B cell (primary cell): ENCODE measurements around the gene WDR76. TPM values are rescaled to one million over a fixed set of nuclear protein-coding genes. Genes with fewer than 3 reads are reported as not detected.

Experiments used
- ATAC-seq: fragments of 200-7000 bp; cut with Tn5 transposase; one replicate; pipeline ENCODE4 v1.10.0; 2021; ENCODE audit warnings: low read depth, mild to moderate bottlenecking, moderate number of reproducible peaks, moderate library complexity
- CTCF ChIA-PET: fragments of 350-600 bp; sonication (Branson Sonifier 250); formaldehyde crosslinking; loops from one replicate; lab custom pipeline; 2021; ENCODE audit warnings: antibody characterized with exemption, inconsistent platforms; lab: Charles Lee
- POLR2A ChIA-PET: fragments of 350-600 bp; sonication (Branson Sonifier 250); formaldehyde crosslinking; loops from one replicate; lab custom pipeline; 2021; ENCODE audit warnings: antibody characterized with exemption; lab: Charles Lee
- DNase-seq: peaks from one replicate; pipeline ENCODE4 v3.0.0; 2013
- H2AFZ ChIP-seq: 2 replicates; pipeline ENCODE4 v1.6.1; 2012; ENCODE audit warnings: mild to moderate bottlenecking, low read depth, low read length; ENCODE audit not compliant: insufficient read depth, poor library complexity, severe bottlenecking
- H3K27ac ChIP-seq, 2 donors: 1 replicate in 1 of 2; 2 replicates in 1 of 2; pipeline ENCODE4 v1.5.1; 2012 to 2013; ENCODE audit warnings: low read length in 2 of 2, mild to moderate bottlenecking in 2 of 2, moderate library complexity in 1 of 2
- H3K27me3 ChIP-seq, 4 experiments: fragments of 200-600 bp in 1 of 4; sonication (generic) in 1 of 4; replicated peaks in 1 of 4; 1 replicate in 2 of 4; 2 replicates in 2 of 4; pipeline versions ENCODE4 v1.6.1 to v1.7.0; 2013 to 2016; ENCODE audit warnings: low read length in 3 of 4, mild to moderate bottlenecking in 2 of 4, mixed read lengths in 1 of 4, moderate library complexity in 1 of 4; ENCODE audit not compliant: insufficient read depth in 4 of 4, control insufficient read depth in 3 of 4; ENCODE audit errors: control extremely low read depth in 1 of 4
- H3K36me3 ChIP-seq, 2 experiments: replicated peaks in 1 of 2; 1 replicate in 1 of 2; 2 replicates in 1 of 2; pipeline versions ENCODE4 v1.6.1 to v1.7.1; 2013; ENCODE audit warnings: low read length in 1 of 2; ENCODE audit not compliant: insufficient read depth in 2 of 2, control insufficient read depth in 1 of 2; ENCODE audit errors: control extremely low read depth in 1 of 2, extremely low read depth in 1 of 2
- H3K4me1 ChIP-seq, 2 donors: fragments of 200-600 bp in 1 of 2; sonication (generic) in 1 of 2; 1 replicate in 1 of 2; 2 replicates in 1 of 2; pipeline versions ENCODE4 v1.5.1 to v1.6.1; 2013 to 2017; ENCODE audit warnings: low read length in 2 of 2; ENCODE audit not compliant: control insufficient read depth in 2 of 2, insufficient read depth in 2 of 2
- H3K4me2 ChIP-seq: replicated peaks from 2 replicates; pipeline ENCODE3; 2012; ENCODE audit warnings: mild to moderate bottlenecking, low read depth, low read length; ENCODE audit not compliant: poor library complexity, severe bottlenecking
- H3K4me3 ChIP-seq, 5 experiments: fragments of 200-600 bp in 1 of 5; sonication (generic) in 1 of 5; 1 replicate in 3 of 5; 2 replicates in 2 of 5; pipeline versions ENCODE4 v1.5.1 to v1.7.0; 2011 to 2016; ENCODE audit warnings: low read length in 4 of 5, mild to moderate bottlenecking in 4 of 5, low read depth in 2 of 5, control low read depth in 1 of 5, moderate library complexity in 1 of 5; ENCODE audit not compliant: insufficient read depth in 1 of 5; ENCODE audit errors: control extremely low read depth in 1 of 5, extremely low read depth in 1 of 5
- H3K79me2 ChIP-seq: fragments of 200-600 bp; sonication (generic); one replicate; pipeline ENCODE4 v1.6.0; 2016; ENCODE audit warnings: low read length; ENCODE audit not compliant: control insufficient read depth, insufficient read depth
- H3K9ac ChIP-seq: fragments of 200-600 bp; sonication (generic); 2 replicates; pipeline ENCODE4 v1.6.1; 2017; ENCODE audit warnings: mild to moderate bottlenecking, low read length, moderate library complexity
- H3K9me3 ChIP-seq, 3 donors: one replicate each; pipeline versions ENCODE4 v1.6.1 to v1.7.1; 2013; ENCODE audit warnings: low read length in 2 of 3; ENCODE audit not compliant: control insufficient read depth in 2 of 3, insufficient read depth in 1 of 3; ENCODE audit errors: control extremely low read depth in 1 of 3
- H4K20me1 ChIP-seq: 2 replicates; pipeline ENCODE4 v1.6.0; 2012; ENCODE audit warnings: mild to moderate bottlenecking, low read length; ENCODE audit not compliant: insufficient read depth, control insufficient read depth, poor library complexity, severe bottlenecking
- H3K27ac Mint-ChIP-seq: one replicate; pipeline ENCODE4 v1.8.0; 2021; ENCODE audit warnings: mixed read lengths
- H3K27me3 Mint-ChIP-seq: one replicate; pipeline ENCODE4 v1.8.0; 2021; ENCODE audit warnings: mixed read lengths
- H3K4me1 Mint-ChIP-seq: one replicate; pipeline ENCODE4 v1.8.0; 2021; ENCODE audit warnings: mixed read lengths
- H3K4me3 Mint-ChIP-seq: one replicate; pipeline ENCODE4 v1.8.0; 2021; ENCODE audit warnings: mixed read lengths
- H3K9me3 Mint-ChIP-seq: one replicate; pipeline ENCODE4 v1.8.0; 2022; ENCODE audit warnings: mixed read lengths; ENCODE audit not compliant: insufficient read depth
- EZH2 ChIP-seq: IDR thresholded peaks from 2 replicates; pipeline ENCODE4 v1.6.1; 2012; ENCODE audit warnings: borderline replicate concordance, low read depth, mild to moderate bottlenecking, moderate library complexity, low read length; ENCODE audit not compliant: insufficient read depth, poor library complexity, severe bottlenecking
- WGBS: methylation state at CpG from one replicate; pipeline ENCODE4 v1.1.5; 2013; ENCODE audit warnings: missing lambda C conversion rate; ENCODE audit not compliant: insufficient coverage; 5-methylcytosine and 5-hydroxymethylcytosine counted together
- intact Hi-C: fragments of 100-400 bp; cut with micrococcal nuclease; formaldehyde crosslinking; loops from one replicate; pipeline ENCODE4 v1.10.0; 2022
- polyA plus RNA-seq: library from polyadenylated mRNA; depleted of rRNA; stranded (reverse); fragments of >200 nt; gene quantifications from 2 replicates; pipeline ENCODE4 v1.2.3, GENCODE V29; 2012
- total RNA-seq, 2 donors: library from RNA; stranded (reverse); fragments of 120-200 nt in 1 of 2; gene quantifications; 1 replicate in 1 of 2; 2 replicates in 1 of 2; pipeline versions ENCODE4 v1.2.3 to v1.2.4, GENCODE V29; 2013 to 2022
- TF ChIP-seq, protein P1 (sequence below): fragments of 200-600 bp; IDR thresholded peaks from one replicate; pipeline ENCODE4 v1.8.0; 2022; ENCODE audit warnings: antibody characterized with exemption, mild to moderate bottlenecking

The WDR76 gene
- total and polyA plus RNA-seq, 2 donors (not counting 1 experiment from before 2014, with no cell fraction given) = 1.9 to 12.7 TPM

DNA sequence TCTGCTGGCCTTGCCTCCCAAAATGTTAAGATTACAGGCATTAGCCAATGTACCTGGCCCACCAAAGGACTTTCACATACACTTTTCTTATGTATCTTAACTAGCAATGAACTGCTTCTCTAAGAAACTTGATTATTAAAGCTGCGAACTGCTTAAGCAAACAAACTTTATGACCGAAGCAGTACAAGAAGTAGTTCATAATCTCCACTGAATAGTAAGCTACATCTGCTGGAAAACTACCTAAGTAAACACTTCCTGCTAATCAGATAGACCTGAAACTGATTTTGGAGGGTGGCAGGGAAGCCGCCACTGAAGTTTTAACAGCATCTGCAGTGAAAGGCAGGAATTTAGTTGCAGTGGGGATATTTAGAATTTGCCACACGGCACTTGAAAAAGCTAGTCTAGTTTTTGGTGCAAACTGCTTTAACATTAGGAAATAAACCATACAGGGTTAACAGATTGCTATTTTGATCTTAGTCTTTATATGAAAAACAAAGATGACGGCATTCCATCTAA is 18.3 kb upstream of the WDR76 start:
- H3K79me2 ChIP-seq = no peaks in the 10 kb centered on the region
- 71% methylated on average over 1 of the region's 5 CpGs for WGBS
- ChIA-PET POLR2A (interaction anchor here (0.7 to 2.0 kb wide), 8 partner anchors 8 to 59 kb away, joined by 3 to 15 read pairs (median 6); partner anchors contain the start of genes ELL3, HYPK, MFAP1 and SERF2), CTCF (interaction anchor here (0.8 to 2.2 kb wide), 10 partner anchors 8 to 54 kb away, joined by 3 to 16 read pairs (median 6); partner anchors contain the start of genes ELL3, HYPK, MFAP1 and SERINC4)
- peak overlapping the region in 1 of 5 experiments; percentile 17 for H3K4me3 ChIP-seq
- H3K4me3 Mint-ChIP-seq = peak overlapping the region; percentile 68
- H3K9me3 ChIP-seq = no peaks in the 10 kb centered on the region
- no peaks in the 10 kb centered on the region for H3K27me3 ChIP-seq
- intact Hi-C loops = loop anchor here (5.0 kb wide), 1 partner anchor 61 kb away; the partner anchor contains the start of gene PDIA3
- H3K4me1 Mint-ChIP-seq = peaks cover 25% of the 10 kb centered on the region
- peaks cover 3 to 62% of the 10 kb centered on the region in 2 experiments for H3K36me3 ChIP-seq
- H3K9me3 Mint-ChIP-seq = no peaks in the 10 kb centered on the region
- no peak overlapping the region for H2AFZ ChIP-seq
- H3K27ac Mint-ChIP-seq = peak overlapping the region; percentile 95
- ATAC-seq (no peak), DNase-seq (peak; percentile 44)
- no peaks in the 10 kb centered on the region for H3K27me3 Mint-ChIP-seq
- peaks cover 6% of the 10 kb centered on the region for H4K20me1 ChIP-seq
- H3K4me1 ChIP-seq = peaks cover 28 to 31% of the 10 kb centered on the region in 2 donors
- TF ChIP-seq EZH2 = no peak
- TF ChIP-seq, protein P1, sequence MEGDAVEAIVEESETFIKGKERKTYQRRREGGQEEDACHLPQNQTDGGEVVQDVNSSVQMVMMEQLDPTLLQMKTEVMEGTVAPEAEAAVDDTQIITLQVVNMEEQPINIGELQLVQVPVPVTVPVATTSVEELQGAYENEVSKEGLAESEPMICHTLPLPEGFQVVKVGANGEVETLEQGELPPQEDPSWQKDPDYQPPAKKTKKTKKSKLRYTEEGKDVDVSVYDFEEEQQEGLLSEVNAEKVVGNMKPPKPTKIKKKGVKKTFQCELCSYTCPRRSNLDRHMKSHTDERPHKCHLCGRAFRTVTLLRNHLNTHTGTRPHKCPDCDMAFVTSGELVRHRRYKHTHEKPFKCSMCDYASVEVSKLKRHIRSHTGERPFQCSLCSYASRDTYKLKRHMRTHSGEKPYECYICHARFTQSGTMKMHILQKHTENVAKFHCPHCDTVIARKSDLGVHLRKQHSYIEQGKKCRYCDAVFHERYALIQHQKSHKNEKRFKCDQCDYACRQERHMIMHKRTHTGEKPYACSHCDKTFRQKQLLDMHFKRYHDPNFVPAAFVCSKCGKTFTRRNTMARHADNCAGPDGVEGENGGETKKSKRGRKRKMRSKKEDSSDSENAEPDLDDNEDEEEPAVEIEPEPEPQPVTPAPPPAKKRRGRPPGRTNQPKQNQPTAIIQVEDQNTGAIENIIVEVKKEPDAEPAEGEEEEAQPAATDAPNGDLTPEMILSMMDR = no peak
- peak overlapping the region; percentile 58 for H3K4me2 ChIP-seq
- peak overlapping the region; percentile 40 for H3K9ac ChIP-seq
- peak overlapping the region; percentile 84 to 93 for H3K27ac ChIP-seq
